ENCODE results near the gene MYCBPAP. TPM values are rescaled to one million over a fixed set of nuclear protein-coding genes. Genes with fewer than 3 reads are reported as not detected.

MYCBPAP gene
- total and polyA plus RNA-seq, 7 donors, result 0.05 to 0.99 (median 0.27) TPM; not detected in 2

- intact Hi-C loops (cut with DNase I), result loop anchor here in 1 of 2 donors (5.0 kb wide), 1 partner anchor 131 kb away; no protein-coding TSS in a partner anchor
- Histone ChIP-seq H3K27me3 (ENCODE audit: insufficient read depth in 3 of 3, low read length in 2 of 3) (peaks cover 0 to 4% (median 0%) of the 10 kb centered on the region in 3 donors), H3K4me1 (no peaks in the 10 kb centered on the region), H3K9me3 (no peaks in the 10 kb centered on the region), H3K27ac (no peak overlapping the region), H3K36me3 (ENCODE audit: insufficient read depth in 1 of 2, low read depth in 1 of 2) (peaks cover 0 to 24% of the 10 kb centered on the region in 2 donors), H3K4me3 (no peak overlapping the region)
- DNase-seq (no peak), ATAC-seq (no peak)
- no peak for TF ChIP-seq CTCF (IDR thresholded peaks at IDR 0.05)
- WGBS, 3 donors, result 78 to 96% (median 89%) methylated on average over 6 to 8 of the region's 8 CpGs
These were observed 43.2 kb downstream of the MYCBPAP start for GRCh38 chr17:50551433-50551815.

- Histone ChIP-seq H3K36me3 (ENCODE audit: insufficient read depth in 1 of 2, low read depth in 1 of 2) (peaks cover 0 to 24% of the 10 kb centered on the region in 2 donors), H3K27me3 (ENCODE audit: insufficient read depth in 3 of 3, low read length in 2 of 3) (peaks cover 0 to 4% (median 0%) of the 10 kb centered on the region in 3 donors), H3K27ac (no peak overlapping the region), H3K4me3 (no peak overlapping the region), H3K4me1 (no peaks in the 10 kb centered on the region), H3K9me3 (no peaks in the 10 kb centered on the region)
- 86 to 96% (median 94%) methylated on average over 12 of the region's 12 CpGs for WGBS, 3 donors
- intact Hi-C loops (cut with DNase I), result loop anchor here in 1 of 2 donors (5.0 kb wide), 1 partner anchor 130 kb away; no protein-coding TSS in a partner anchor
- no peak for TF ChIP-seq CTCF (IDR thresholded peaks at IDR 0.05)
- no peak for DNase-seq
- no peak for ATAC-seq
These were observed 43.6 kb downstream of the MYCBPAP start for GRCh38 chr17:50551884-50552283.

- intact Hi-C loops (cut with DNase I), result loop anchor here in 1 of 2 donors (5.0 kb wide), 1 partner anchor 128 kb away; no protein-coding TSS in a partner anchor
- DNase-seq (no peak), ATAC-seq (no peak)
- H3K27ac ChIP-seq, result no peak overlapping the region
- H3K36me3 ChIP-seq (ENCODE audit: insufficient read depth in 1 of 2, low read depth in 1 of 2), result peaks cover 0 to 24% of the 10 kb centered on the region in 2 donors
- peaks cover 0 to 25% (median 9%) of the 10 kb centered on the region in 3 donors for H3K27me3 ChIP-seq (ENCODE audit: insufficient read depth in 3 of 3, low read length in 2 of 3)
- no peak overlapping the region for H3K4me3 ChIP-seq
- no peaks in the 10 kb centered on the region for H3K9me3 ChIP-seq
- 96 to 97% (median 97%) methylated on average over 17 of the region's 17 CpGs for WGBS, 3 donors
- H3K4me1 ChIP-seq, result peaks cover 4% of the 10 kb centered on the region
- TF ChIP-seq CTCF (IDR thresholded peaks at IDR 0.05), result no peak
These were observed 46.0 kb downstream of the MYCBPAP start for GRCh38 chr17:50554201-50554600.

GRCh38 chr17:50556803-50557202 is 48.6 kb downstream of the MYCBPAP start:
- Histone ChIP-seq H3K4me1 (peaks cover 19% of the 10 kb centered on the region), H3K36me3 (ENCODE audit: insufficient read depth in 1 of 2, low read depth in 1 of 2) (peaks cover 0 to 20% of the 10 kb centered on the region in 2 donors), H3K27me3 (ENCODE audit: insufficient read depth in 3 of 3, low read length in 2 of 3) (peaks cover 0 to 49% (median 15%) of the 10 kb centered on the region in 3 donors), H3K9me3 (no peaks in the 10 kb centered on the region), H3K27ac (no peak overlapping the region), H3K4me3 (no peak overlapping the region)
- WGBS, 3 donors, result 19 to 28% (median 25%) methylated on average over 5 of the region's 5 CpGs
- no peak for TF ChIP-seq CTCF (IDR thresholded peaks at IDR 0.05)
- peak in 1 of 2 donors; percentile 62 for DNase-seq
- intact Hi-C loops (cut with DNase I), result no loop called here
- ATAC-seq, result peak in 3 of 4 donors; percentile 17 to 70 (median 54)

- peaks cover 0 to 12% of the 10 kb centered on the region in 2 donors for H3K36me3 ChIP-seq (ENCODE audit: insufficient read depth in 1 of 2, low read depth in 1 of 2)
- H3K27ac ChIP-seq, result no peak overlapping the region
- H3K9me3 ChIP-seq, result no peaks in the 10 kb centered on the region
- peaks cover 19% of the 10 kb centered on the region for H3K4me1 ChIP-seq
- TF ChIP-seq CTCF (IDR thresholded peaks at IDR 0.05), result no peak
- H3K27me3 ChIP-seq (ENCODE audit: insufficient read depth in 3 of 3, low read length in 2 of 3), result peaks cover 0 to 57% (median 19%) of the 10 kb centered on the region in 3 donors
- no peak for DNase-seq
- intact Hi-C loops (cut with DNase I), result no loop called here
- 72 to 78% (median 78%) methylated on average over 4 of the region's 4 CpGs for WGBS, 3 donors
- ATAC-seq, result no peak
- H3K4me3 ChIP-seq, result no peak overlapping the region
These were observed 49.4 kb downstream of the MYCBPAP start for GRCh38 chr17:50557630-50558029.
